CD4-positive, CD25-positive, alpha-beta regulatory T cell (primary cell): Measurements from ENCODE around the gene TFPI. TPM values are rescaled to one million over a fixed set of nuclear protein-coding genes. Genes with fewer than 3 reads are reported as not detected.

Source experiments
- ATAC-seq, 2 donors: fragments of 150-1000 bp; cut with Tn5 transposase; one replicate each; pipeline ENCODE4 v1.10.0; 2021; ENCODE audit warnings: low read depth in 2 of 2, moderate number of reproducible peaks in 2 of 2, moderate library complexity in 1 of 2
- DNase-seq, 3 donors: peaks; one replicate each; pipeline versions ENCODE4 v3.0.0 to v3.0.0-alpha.2; 2012 to 2022; ENCODE audit warnings: mixed read lengths in 1 of 3
- H3K27ac ChIP-seq: one replicate; pipeline ENCODE4 v1.7.0; 2013; ENCODE audit warnings: mild to moderate bottlenecking, low read length; ENCODE audit not compliant: insufficient read depth, poor library complexity, severe bottlenecking
- H3K27me3 ChIP-seq: one replicate; pipeline ENCODE4 v1.7.0; 2013; ENCODE audit warnings: low read length; ENCODE audit not compliant: control insufficient read depth, insufficient read depth
- H3K36me3 ChIP-seq: one replicate; pipeline ENCODE4 v1.7.0; 2013; ENCODE audit warnings: mild to moderate bottlenecking, low read length, moderate library complexity; ENCODE audit not compliant: control insufficient read depth, insufficient read depth
- H3K4me1 ChIP-seq: 2 replicates; pipeline ENCODE4 v1.7.0; 2013; ENCODE audit warnings: mild to moderate bottlenecking, low read length; ENCODE audit not compliant: insufficient read depth, control insufficient read depth, poor library complexity, severe bottlenecking
- H3K4me3 ChIP-seq: one replicate; pipeline ENCODE4 v1.7.0; 2013; ENCODE audit warnings: low read depth, mild to moderate bottlenecking, low read length, moderate library complexity
- H3K9me3 ChIP-seq, 2 experiments: 1 replicate in 1 of 2; 2 replicates in 1 of 2; pipeline ENCODE4 v1.7.0; 2013; ENCODE audit warnings: low read length in 2 of 2, mild to moderate bottlenecking in 1 of 2, moderate library complexity in 1 of 2; ENCODE audit not compliant: control insufficient read depth in 2 of 2
- H3K27ac Mint-ChIP-seq, 3 donors: one replicate each; pipeline ENCODE4 v1.8.0; 2020 to 2022; ENCODE audit warnings: mild to moderate bottlenecking in 3 of 3, mixed read lengths in 3 of 3, moderate library complexity in 2 of 3
- H3K27me3 Mint-ChIP-seq: one replicate; pipeline ENCODE4 v1.8.0; 2022; ENCODE audit warnings: mild to moderate bottlenecking, mixed read lengths
- H3K36me3 Mint-ChIP-seq: one replicate; pipeline ENCODE4 v1.8.0; 2020; ENCODE audit warnings: mixed read lengths
- H3K4me1 Mint-ChIP-seq, 4 donors: one replicate each; pipeline ENCODE4 v1.8.0; 2020 to 2022; ENCODE audit warnings: mixed read lengths in 4 of 4, mild to moderate bottlenecking in 1 of 4
- H3K4me3 Mint-ChIP-seq, 4 donors: one replicate each; pipeline ENCODE4 v1.8.0; 2020 to 2022; ENCODE audit warnings: mild to moderate bottlenecking in 4 of 4, mixed read lengths in 4 of 4, moderate library complexity in 3 of 4
- H3K9me3 Mint-ChIP-seq, 7 donors: one replicate each; pipeline ENCODE4 v1.8.0; 2020 to 2022; ENCODE audit warnings: mixed read lengths in 7 of 7, mild to moderate bottlenecking in 3 of 7, moderate library complexity in 2 of 7
- polyA plus RNA-seq, 4 donors: library from polyadenylated mRNA; unstranded; fragments of 300-500 nt; fragmentation: Illumina TruSeq; gene quantifications; one replicate each; pipeline ENCODE4 v1.2.3, GENCODE V29; 2021
- total RNA-seq: library from RNA; stranded (reverse); gene quantifications from one replicate; pipeline ENCODE4 v1.2.3, GENCODE V29; 2022

Gene TFPI
- total and polyA plus RNA-seq, 5 donors from 2014 or later = 1.3 TPM; not detected in 4

GRCh38 chr2:187532333-187533120, 21.7 kb downstream of the TFPI start:
- no peak overlapping the region for H3K27ac ChIP-seq
- no peak for ATAC-seq
- H3K4me3 Mint-ChIP-seq = no peak overlapping the region

GRCh38 chr2:187529977-187530721, 24.1 kb downstream of the TFPI start:
- Mint-ChIP-seq H3K36me3 (no peaks in the 10 kb centered on the region), H3K9me3 (peaks cover 0 to 11% (median 4%) of the 10 kb centered on the region in 7 donors), H3K4me1 (no peaks in the 10 kb centered on the region), H3K4me3 (no peak overlapping the region), H3K27me3 (no peaks in the 10 kb centered on the region), H3K27ac (no peak overlapping the region)
- no peak for DNase-seq
- H3K27me3 ChIP-seq = no peaks in the 10 kb centered on the region
- H3K4me3 ChIP-seq = no peak overlapping the region
- no peaks in the 10 kb centered on the region for H3K9me3 ChIP-seq
- H3K4me1 ChIP-seq = no peaks in the 10 kb centered on the region
- no peaks in the 10 kb centered on the region for H3K36me3 ChIP-seq
- H3K27ac ChIP-seq = no peak overlapping the region
- no peak for ATAC-seq

More at GRCh38 chr2:187532333-187533120, 21.7 kb downstream of the TFPI start:
- Mint-ChIP-seq H3K36me3 (no peaks in the 10 kb centered on the region), H3K4me1 (no peaks in the 10 kb centered on the region), H3K27me3 (no peaks in the 10 kb centered on the region), H3K9me3 (peaks cover 0 to 16% (median 4%) of the 10 kb centered on the region in 7 donors), H3K27ac (no peak overlapping the region)
- Histone ChIP-seq H3K4me1 (no peaks in the 10 kb centered on the region), H3K36me3 (no peaks in the 10 kb centered on the region), H3K27me3 (no peaks in the 10 kb centered on the region), H3K9me3 (no peaks in the 10 kb centered on the region), H3K4me3 (no peak overlapping the region)
- no peak for DNase-seq

GRCh38 chr2:187529248-187529976, 24.8 kb downstream of the TFPI start:
- no peaks in the 10 kb centered on the region for H3K36me3 Mint-ChIP-seq

GRCh38 chr2:187528042-187528441, 26.2 kb downstream of the TFPI start:
- H3K4me1 ChIP-seq = no peaks in the 10 kb centered on the region
- H3K27ac Mint-ChIP-seq = no peak overlapping the region
- ATAC-seq = no peak

More at GRCh38 chr2:187529248-187529976, 24.8 kb downstream of the TFPI start:
- no peak overlapping the region for H3K27ac Mint-ChIP-seq
- no peak overlapping the region for H3K4me3 ChIP-seq
- no peaks in the 10 kb centered on the region for H3K4me1 ChIP-seq
- no peaks in the 10 kb centered on the region for H3K27me3 ChIP-seq
- no peak overlapping the region for H3K4me3 Mint-ChIP-seq
- no peaks in the 10 kb centered on the region for H3K36me3 ChIP-seq
- H3K27me3 Mint-ChIP-seq = no peaks in the 10 kb centered on the region
- peaks cover 0 to 9% (median 1%) of the 10 kb centered on the region in 7 donors for H3K9me3 Mint-ChIP-seq
- DNase-seq (no peak), ATAC-seq (peak in 1 of 2 donors; percentile 12)
- no peak overlapping the region for H3K27ac ChIP-seq
- H3K4me1 Mint-ChIP-seq = no peaks in the 10 kb centered on the region
- H3K9me3 ChIP-seq = no peaks in the 10 kb centered on the region

GRCh38 chr2:187527262-187527661, 27.0 kb downstream of the TFPI start:
- no peaks in the 10 kb centered on the region for H3K27me3 ChIP-seq
- no peak overlapping the region for H3K27ac ChIP-seq
- H3K4me3 ChIP-seq = no peak overlapping the region
- no peaks in the 10 kb centered on the region for H3K36me3 Mint-ChIP-seq
- H3K36me3 ChIP-seq = no peaks in the 10 kb centered on the region
- DNase-seq = no peak
- peaks cover 0 to 3% (median 0%) of the 10 kb centered on the region in 7 donors for H3K9me3 Mint-ChIP-seq
- no peaks in the 10 kb centered on the region for H3K27me3 Mint-ChIP-seq
- no peak for ATAC-seq
- H3K4me3 Mint-ChIP-seq = no peak overlapping the region
- H3K9me3 ChIP-seq = no peaks in the 10 kb centered on the region
- no peak overlapping the region for H3K27ac Mint-ChIP-seq
- H3K4me1 ChIP-seq = no peaks in the 10 kb centered on the region
- H3K4me1 Mint-ChIP-seq = no peaks in the 10 kb centered on the region

More at GRCh38 chr2:187528042-187528441, 26.2 kb downstream of the TFPI start:
- Histone ChIP-seq H3K27me3 (no peaks in the 10 kb centered on the region), H3K9me3 (no peaks in the 10 kb centered on the region), H3K36me3 (no peaks in the 10 kb centered on the region), H3K27ac (no peak overlapping the region), H3K4me3 (no peak overlapping the region)
- Mint-ChIP-seq H3K27me3 (no peaks in the 10 kb centered on the region), H3K9me3 (peaks cover 0 to 2% (median 0%) of the 10 kb centered on the region in 7 donors), H3K4me1 (no peaks in the 10 kb centered on the region), H3K4me3 (no peak overlapping the region), H3K36me3 (no peaks in the 10 kb centered on the region)
- DNase-seq = no peak

- Histone ChIP-seq H3K27me3 (no peaks in the 10 kb centered on the region), H3K4me1 (no peaks in the 10 kb centered on the region), H3K27ac (no peak overlapping the region), H3K4me3 (no peak overlapping the region), H3K36me3 (no peaks in the 10 kb centered on the region), H3K9me3 (no peaks in the 10 kb centered on the region)
- Mint-ChIP-seq H3K27me3 (no peaks in the 10 kb centered on the region), H3K36me3 (no peaks in the 10 kb centered on the region), H3K4me1 (no peaks in the 10 kb centered on the region), H3K9me3 (peaks cover 0 to 7% (median 0%) of the 10 kb centered on the region in 7 donors), H3K27ac (no peak overlapping the region), H3K4me3 (no peak overlapping the region)
- ATAC-seq = no peak
- DNase-seq = no peak
Observed at GRCh38 chr2:187526792-187527191, 27.4 kb downstream of the TFPI start.

GRCh38 chr2:187525163-187525900, 28.9 kb downstream of the TFPI start:
- Mint-ChIP-seq H3K9me3 (peaks cover 0 to 9% (median 0%) of the 10 kb centered on the region in 7 donors), H3K4me3 (no peak overlapping the region), H3K27me3 (no peaks in the 10 kb centered on the region), H3K27ac (no peak overlapping the region), H3K4me1 (no peaks in the 10 kb centered on the region), H3K36me3 (no peaks in the 10 kb centered on the region)
- Histone ChIP-seq H3K4me3 (no peak overlapping the region), H3K27ac (no peak overlapping the region), H3K36me3 (no peaks in the 10 kb centered on the region), H3K27me3 (no peaks in the 10 kb centered on the region), H3K9me3 (no peaks in the 10 kb centered on the region), H3K4me1 (no peaks in the 10 kb centered on the region)
- DNase-seq (no peak), ATAC-seq (no peak)
